NCI-H2107 treated with DMSO at 0.1 percent for 48 hours (cell line): Measurements from ENCODE around the gene AGXT.

Experiments
- DNase-seq: peaks from one replicate; lab custom pipeline; 2025; ENCODE audit not compliant: unreplicated experiment; lab: John Stamatoyannopoulos, UW

Gene AGXT

DNA sequence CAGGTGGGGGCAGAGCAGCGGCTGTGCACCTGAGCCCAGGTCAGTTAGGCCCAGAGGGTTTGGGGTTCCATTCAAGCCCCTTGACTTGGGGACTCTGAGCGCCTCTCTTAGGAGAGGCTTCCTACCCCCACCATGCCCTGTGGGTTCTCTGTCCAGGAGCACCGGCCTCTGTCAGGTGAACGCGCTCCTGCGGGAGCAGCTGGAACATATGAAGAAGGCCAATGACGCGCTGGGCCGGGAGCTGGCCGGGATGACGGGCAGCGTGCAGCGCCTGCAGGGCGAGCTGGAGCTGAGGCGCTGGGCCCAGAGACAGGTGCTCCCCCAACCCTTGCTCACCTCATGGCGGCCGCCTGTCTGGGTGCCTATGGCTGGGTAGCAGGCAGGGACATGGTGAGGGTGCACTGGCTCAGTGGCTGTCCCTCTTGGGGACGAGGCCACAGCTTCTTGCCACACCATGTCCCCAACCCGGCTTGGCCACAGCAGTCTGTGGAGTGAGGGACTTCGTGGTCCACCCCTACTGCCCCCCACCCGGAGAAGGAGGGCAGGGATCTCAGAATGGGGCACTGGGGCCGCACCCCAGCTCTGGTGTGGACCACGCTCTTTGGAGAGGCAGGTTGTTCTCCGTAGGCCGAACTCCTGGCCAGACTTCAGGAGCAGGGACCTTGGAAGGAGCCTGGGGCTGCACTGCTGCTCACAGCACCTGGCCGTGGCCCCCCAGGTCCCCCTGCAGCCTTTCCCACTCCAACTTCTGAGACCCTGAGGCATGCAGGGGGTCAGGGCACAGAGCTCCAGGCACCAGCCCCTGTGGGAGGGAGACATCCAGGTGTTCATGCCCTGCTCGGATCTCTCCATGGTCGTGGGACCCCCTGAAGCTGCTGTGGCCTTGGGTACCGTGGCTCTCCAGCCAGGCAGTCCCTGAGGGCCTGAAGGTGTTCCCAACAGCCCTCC, 57.2 kb downstream of the AGXT start:
- DNase-seq = no peak

GRCh38 chr2:240926516-240927389, 58.1 kb downstream of the AGXT start:
- no peak for DNase-seq

- no peak for DNase-seq
Observed at GRCh38 chr2:240927390-240927781, 58.8 kb downstream of the AGXT start.

GRCh38 chr2:240928476-240929363, 60.1 kb downstream of the AGXT start:
- DNase-seq = no peak

GRCh38 chr2:240929364-240930095, 60.9 kb downstream of the AGXT start:
- no peak for DNase-seq
